Uterus (tissue), 2 donors: ENCODE results near the gene CECR2.

Source experiments
- CTCF ChIP-seq, 4 experiments: fragments of 200-600 bp in 2 of 4; fragments of 450-650 bp in 2 of 4; sonication (generic) in 2 of 4; IDR thresholded peaks; one replicate each; pipeline ENCODE4 v1.5.1; 2016 to 2019; ENCODE audit warnings: antibody characterized with exemption in 4 of 4, mild to moderate bottlenecking in 2 of 4, moderate library complexity in 1 of 4
- POLR2A ChIP-seq, 2 donors: fragments of 450-650 bp; IDR thresholded peaks; one replicate each; pipeline ENCODE4 v1.6.1; 2016; ENCODE audit warnings: antibody characterized with exemption in 2 of 2, mild to moderate bottlenecking in 1 of 2, moderate library complexity in 1 of 2

- TF ChIP-seq CTCF (IDR thresholded peaks at IDR 0.05) (no peak), POLR2A (IDR thresholded peaks at IDR 0.05) (no peak)
These were observed 936 bp downstream of the CECR2 start for GRCh38 chr22:17370026-17370765.
